ELR (cell line): Measurements from ENCODE around the gene SRSF7.
"Not testable (repeated sequence)": the region's sequence is repeated elsewhere in the genome, so short reads cannot be mapped to it uniquely, and the experiment has no call there.

Experiments used
- DNase-seq: peaks from one replicate; pipeline ENCODE4 v3.0.0-alpha.2; 2015; ENCODE audit warnings: low read depth

Gene SRSF7

DNA sequence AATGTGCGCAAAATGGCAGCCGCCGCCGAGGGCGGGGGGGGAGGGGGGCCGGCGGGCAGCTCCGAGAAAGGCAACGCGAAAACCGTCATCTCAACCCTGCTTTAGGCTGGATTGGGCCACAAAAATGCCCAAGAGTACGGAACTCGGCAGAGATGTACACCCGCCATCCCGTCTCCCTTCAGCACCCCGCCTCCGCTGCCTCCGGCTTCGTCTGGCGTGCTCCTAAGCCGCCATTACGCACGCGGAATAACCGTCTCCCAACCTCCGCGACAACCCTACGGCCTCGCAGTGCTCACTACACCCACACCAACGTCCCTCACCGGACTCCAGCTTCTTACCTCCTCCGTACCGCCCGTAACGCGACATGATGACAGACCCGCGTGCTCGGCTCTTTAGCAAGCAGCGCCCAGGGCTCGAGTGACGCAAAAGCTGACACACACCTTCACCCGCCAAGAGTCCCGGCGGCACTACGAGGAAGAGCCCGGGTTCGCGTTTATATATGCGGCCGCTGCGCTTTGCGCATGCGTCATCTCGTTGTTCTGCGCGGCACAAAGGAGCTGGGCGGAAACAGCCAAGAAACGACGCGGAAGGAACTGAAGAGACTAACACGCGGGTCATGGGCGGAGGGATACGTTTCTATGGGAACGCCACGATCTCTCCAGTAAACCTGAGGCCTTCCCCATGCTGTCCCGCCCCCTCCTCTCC lies at the start of gene SRSF7:
SRSF7 (minus strand) TSS at position 471 of the 705 bp plus-strand sequence; CDS start at position 366, 105 bp downstream.
- peak; percentile 100 for DNase-seq

DNA sequence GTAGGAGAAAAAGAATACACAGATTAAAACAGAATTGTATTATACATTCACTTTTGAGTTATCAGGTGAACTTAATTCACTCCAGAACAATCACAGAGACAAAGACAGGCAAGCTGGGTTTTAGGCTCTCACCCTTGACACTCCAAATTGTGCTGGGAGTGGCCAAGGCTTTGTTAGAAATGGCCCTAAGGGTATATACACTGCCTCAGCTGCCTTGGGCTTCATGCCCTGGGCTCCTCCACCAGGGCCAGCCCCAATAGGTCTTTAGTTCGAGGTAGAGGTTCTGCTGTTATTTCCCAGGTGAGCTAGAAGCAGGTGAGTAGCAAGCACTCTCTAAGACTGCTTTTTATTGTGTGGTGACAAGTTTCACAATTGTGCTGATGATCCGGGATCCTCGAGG lies 46.8 kb upstream of the SRSF7 start:
- DNase-seq: no peak

DNA sequence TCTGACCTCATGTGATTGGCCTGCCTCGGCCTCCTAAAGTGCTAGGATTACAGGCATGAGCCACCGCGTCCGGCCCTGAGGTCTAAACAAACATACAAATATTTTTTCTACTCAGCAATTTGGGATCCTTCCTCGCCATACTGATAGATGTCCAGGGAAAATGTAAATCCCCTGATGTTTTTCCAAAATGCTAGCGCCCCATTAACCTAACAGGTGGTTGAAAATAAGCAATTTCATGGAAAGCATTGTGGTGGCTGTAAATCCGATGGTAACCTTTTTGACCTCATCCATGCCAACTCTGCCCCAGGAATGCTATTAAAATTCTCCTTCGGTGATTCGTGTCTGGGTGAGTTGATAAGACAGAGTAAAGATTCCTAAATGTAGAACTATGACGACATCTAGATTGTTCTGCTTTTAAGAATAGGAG lies 46.1 kb upstream of the SRSF7 start:
- DNase-seq: no peak

- not testable (repeated sequence) for DNase-seq
Measured at GRCh38 chr2:38795016-38795415, 43.9 kb upstream of the SRSF7 start.

DNA sequence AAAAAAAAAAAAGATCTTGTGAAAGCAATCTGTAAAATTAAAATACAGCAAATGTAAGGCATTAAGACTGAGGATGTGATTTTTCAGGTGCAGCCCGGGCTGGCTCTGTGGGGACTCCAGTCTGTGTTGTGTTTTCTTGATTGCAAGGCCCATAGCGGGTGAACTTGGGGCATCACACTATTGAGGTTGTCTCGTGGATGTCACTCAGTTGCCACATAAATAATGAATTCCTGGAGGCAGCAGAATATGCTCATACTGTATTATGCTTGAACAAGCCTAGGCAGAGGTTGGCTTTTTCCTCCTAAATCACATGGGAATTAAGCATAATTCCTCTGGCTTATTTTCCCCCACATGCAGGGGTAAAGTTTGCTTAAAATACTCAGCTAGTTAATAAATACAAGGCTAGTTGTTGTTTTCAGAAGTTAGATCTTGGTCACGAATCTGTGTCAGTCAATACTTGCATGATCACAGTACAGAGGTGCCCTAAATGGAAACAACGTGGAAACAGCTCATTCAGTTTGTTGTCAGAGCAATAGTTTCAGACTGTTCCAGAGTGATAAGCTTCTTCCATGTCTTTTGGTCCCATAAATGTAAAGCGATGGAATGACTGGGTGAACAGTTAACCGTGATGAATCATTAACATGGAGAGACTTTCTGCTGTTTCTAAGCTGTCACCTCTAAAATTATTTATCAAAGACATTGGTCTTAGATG lies 43.2 kb upstream of the SRSF7 start:
- DNase-seq: no peak

GRCh38 chr2:38793511-38793910 lies 42.4 kb upstream of the SRSF7 start:
- no peak for DNase-seq

DNA sequence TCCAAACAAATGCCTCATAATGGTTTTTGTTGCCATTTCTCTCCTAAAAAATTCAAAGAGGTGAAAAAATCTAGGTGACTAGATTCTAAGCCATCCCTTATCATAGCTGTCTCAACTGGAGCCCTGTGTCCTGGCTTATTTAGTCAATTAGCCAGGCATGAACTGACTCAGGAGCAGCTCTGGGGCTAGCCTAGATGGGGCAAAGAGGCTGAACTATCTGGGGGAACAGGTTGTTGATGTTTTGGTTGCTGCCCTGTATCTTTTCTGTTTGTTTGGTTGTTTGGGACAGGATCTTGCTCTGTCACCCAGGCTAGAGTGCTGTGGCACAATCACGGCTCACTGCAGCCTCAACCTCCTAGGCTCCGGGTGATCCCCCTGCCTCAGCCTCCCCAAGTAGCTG lies 41.6 kb upstream of the SRSF7 start:
- no peak for DNase-seq

- DNase-seq: not testable (repeated sequence)
Measured at GRCh38 chr2:38792321-38792720, 41.2 kb upstream of the SRSF7 start.

GRCh38 chr2:38791744-38792143 lies 40.6 kb upstream of the SRSF7 start:
- DNase-seq: no peak

GRCh38 chr2:38789691-38790090 lies 38.5 kb upstream of the SRSF7 start:
- no peak for DNase-seq

- no peak for DNase-seq
Measured at GRCh38 chr2:38788306-38788705, 37.1 kb upstream of the SRSF7 start.

GRCh38 chr2:38783586-38783985 lies 32.4 kb upstream of the SRSF7 start:
- DNase-seq: no peak

- no peak for DNase-seq
Measured at GRCh38 chr2:38778687-38779082, 27.5 kb upstream of the SRSF7 start.

- no peak for DNase-seq
Measured at GRCh38 chr2:38776531-38776930, 25.4 kb upstream of the SRSF7 start.

GRCh38 chr2:38775921-38776225 lies 24.7 kb upstream of the SRSF7 start:
- no peak for DNase-seq

DNA sequence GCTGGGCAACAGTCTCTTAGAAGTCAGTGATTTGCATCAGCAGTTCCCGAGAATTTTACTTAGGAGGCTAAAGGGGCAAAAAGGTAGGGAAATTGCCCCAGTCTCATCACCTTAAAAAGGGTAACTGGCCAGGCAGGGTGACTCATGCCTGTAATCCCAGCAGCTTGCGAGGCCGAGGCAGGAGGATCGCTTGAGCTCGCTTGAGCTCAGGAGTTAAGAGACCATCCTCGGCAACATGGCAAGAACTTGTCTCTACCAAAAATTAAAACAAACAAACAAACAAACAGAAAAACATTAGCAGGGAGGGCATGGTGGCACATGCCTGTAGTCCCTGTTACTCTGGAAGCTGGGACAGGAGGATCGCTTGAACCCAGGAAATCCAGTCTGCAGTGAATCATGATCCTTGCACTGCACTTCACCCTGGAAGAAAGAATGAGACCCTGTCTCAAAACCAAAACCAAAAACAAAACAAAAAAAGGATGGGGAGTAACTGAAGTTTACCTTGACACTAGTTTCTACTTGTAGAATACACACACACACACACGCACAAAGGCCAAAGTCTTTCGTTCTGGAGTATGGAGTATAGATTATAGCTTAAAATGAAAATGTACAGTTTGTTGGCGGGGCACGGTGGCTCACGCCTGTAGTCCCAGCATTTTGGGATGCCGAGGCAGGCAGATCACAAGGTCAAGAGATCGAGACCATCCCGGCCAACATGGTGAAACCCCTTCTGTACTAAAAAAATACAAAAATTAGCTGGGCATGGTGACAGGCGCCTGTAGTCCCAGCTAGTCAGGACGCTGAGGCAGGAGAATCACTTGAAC lies 24.1 kb upstream of the SRSF7 start:
- no peak for DNase-seq

- peak; percentile 68 for DNase-seq
Measured at GRCh38 chr2:38771632-38772031, 20.5 kb upstream of the SRSF7 start.

- DNase-seq: no peak
Measured at GRCh38 chr2:38765551-38765950, 14.4 kb upstream of the SRSF7 start.

DNA sequence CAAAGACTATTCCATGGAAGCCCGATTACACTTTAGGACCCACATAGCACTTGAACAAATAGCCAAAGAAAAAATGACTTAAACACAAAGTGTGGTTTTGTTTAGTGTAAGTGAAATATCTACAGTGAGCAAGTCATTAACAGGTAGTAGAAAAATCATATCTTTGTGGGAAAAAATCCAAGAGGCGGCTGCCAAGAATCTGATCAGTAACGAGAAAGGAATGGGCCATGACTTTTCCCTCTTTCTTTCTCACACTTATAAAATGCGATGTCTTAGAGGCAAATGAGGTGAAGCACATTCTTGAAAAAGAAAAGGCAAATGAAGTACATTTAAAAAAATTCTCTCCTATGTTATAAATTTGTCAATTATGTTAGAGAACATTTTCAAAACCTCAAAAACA lies 14.0 kb upstream of the SRSF7 start:
- peak; percentile 76 for DNase-seq

DNA sequence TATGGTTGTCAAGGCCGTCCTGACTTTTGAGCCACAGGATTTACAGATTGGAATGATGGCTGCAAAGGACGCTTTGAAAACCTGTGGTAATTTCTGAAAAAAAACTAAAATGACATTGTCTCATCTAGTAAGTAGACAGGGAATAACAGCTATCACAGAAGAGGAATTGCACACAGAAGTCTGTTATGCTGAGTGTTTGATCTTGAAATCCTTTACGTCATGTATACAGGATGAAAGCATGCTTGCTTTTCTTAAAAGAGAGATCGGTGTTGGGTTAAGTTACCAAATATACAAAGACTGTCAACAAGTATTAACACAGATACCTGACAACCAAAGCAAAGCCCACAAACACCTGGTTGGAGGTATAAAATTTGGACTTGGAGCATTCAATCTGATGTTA lies 12.6 kb upstream of the SRSF7 start:
- DNase-seq: no peak

GRCh38 chr2:38763228-38763627 lies 12.1 kb upstream of the SRSF7 start:
- no peak for DNase-seq

- not testable (repeated sequence) for DNase-seq
Measured at GRCh38 chr2:38755891-38756290, 4.7 kb upstream of the SRSF7 start.

DNA sequence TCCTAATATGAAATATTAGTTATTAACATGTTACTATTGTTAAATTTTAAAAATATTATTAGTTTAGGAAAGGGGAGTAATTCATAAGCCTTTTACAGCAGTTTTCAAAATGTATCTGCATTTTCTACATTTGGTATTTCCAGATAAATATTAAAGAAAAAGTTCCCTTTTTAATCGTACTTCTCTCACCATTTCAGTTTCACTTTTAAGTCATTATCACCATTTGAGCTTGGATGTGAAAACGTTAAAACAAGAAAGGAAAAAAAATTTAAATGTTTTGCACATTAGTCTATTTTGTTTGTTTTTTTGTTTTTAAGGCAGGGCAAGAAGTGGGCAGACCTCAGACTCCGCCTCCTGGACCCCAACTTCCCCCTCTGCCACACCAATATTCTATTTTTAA lies 3.3 kb upstream of the SRSF7 start:
- no peak for DNase-seq
